GM18870 (cell line): ENCODE results near the gene TMEM18.

Experiments
- ATAC-seq: cut with Tn5 transposase; IDR thresholded peaks from one replicate; pipeline ENCODE4 v1.9.1; 2021; ENCODE audit warnings: moderate library complexity; ENCODE audit not compliant: unreplicated experiment

Gene TMEM18

GRCh38 chr2:673615-674320, 3.4 kb downstream of the TMEM18 start:
- no peak for ATAC-seq

DNA sequence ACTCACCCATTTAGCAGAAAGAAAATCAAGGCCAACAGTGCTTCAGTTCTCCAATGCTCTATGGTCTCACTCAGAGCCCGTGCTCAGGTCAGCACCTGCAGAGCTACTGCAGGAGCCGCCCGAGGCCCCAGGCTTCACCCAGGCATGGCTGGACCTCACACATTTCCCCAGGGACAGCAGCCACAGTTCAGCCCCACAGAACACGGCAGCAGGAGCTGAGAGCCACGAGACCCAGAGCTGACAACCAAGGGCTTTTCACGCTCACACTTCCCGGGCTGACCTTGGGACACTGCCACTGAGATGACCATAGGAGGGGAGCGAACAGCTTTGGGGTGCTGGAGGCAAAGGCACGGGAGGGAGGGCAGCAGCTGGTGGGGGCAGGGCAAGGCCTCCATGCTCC, 4.2 kb downstream of the TMEM18 start:
- ATAC-seq, result no peak

- no peak for ATAC-seq
Observed at GRCh38 chr2:672606-672905, 4.7 kb downstream of the TMEM18 start.

GRCh38 chr2:671787-672605, 5.2 kb downstream of the TMEM18 start:
- ATAC-seq, result no peak

DNA sequence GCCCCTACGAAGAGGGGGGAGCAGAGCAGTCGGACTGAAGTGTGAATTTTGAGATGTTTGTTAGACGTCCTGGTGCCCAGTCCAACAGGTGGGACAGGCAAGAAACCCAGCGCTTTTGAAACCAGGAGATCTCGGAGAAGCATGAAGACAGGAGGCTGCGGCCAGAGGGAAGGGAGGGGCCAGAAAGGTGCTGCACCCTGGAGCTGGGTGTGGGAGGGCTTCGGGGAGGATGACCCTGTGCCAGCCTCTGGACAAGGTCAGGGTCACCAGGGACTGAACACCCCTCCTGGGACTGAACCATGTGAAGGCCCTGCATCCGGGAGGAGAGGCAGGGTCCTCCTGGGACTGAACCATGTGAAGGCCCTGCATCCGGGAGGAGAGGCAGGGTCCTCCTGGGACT, 6.1 kb downstream of the TMEM18 start:
- ATAC-seq, result no peak

GRCh38 chr2:670637-671036, 6.6 kb downstream of the TMEM18 start:
- no peak for ATAC-seq

- no peak for ATAC-seq
Observed at GRCh38 chr2:669323-669722, 7.9 kb downstream of the TMEM18 start.

DNA sequence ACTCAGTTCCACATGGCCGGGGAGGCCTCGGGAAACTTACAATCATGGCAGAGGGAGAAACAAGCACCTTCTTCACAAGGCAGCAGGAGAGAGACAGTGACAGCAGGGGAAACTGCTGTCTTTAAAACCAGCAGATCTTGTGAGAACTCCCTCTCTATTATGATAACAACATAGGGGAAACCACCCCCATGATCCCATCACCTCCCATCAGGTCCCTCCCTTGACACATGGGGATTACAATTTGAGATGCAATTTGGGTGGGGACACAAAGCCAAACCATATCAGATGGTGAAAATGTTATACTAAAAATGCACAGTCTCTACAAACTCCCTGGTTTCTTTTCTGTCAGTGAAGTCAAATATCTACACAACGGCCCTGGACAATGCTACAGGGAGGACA, 9.2 kb downstream of the TMEM18 start:
- ATAC-seq, result no peak

DNA sequence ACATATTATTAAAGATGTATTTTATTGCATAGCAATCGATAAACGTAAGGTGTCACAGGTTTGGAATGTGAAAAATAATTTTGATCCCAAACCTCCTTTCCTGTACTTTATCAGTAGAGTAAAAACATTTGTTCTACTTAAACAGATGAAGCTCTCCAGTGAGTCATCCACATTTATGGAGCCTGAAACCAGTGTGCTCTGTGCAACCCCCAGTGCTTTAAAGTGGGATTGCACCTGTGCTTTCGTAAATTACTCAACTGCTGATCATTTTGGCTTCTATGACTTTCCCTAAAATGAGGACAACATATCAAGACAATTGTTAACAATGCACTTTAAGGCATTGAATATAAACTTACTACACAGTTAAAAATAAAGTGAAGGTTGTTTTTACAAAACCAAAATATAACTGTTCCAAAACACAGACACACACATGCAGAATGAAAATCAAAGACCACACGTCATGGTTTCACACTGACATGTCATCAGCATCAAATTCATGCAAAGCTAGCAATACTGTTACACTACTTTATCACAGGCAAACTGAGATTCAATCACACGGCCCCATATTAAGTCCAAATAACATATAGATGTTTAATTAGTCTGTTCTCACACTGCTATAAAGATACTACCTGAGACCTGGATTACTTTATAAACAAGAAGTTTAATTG, 9.7 kb downstream of the TMEM18 start:
- no peak for ATAC-seq

DNA sequence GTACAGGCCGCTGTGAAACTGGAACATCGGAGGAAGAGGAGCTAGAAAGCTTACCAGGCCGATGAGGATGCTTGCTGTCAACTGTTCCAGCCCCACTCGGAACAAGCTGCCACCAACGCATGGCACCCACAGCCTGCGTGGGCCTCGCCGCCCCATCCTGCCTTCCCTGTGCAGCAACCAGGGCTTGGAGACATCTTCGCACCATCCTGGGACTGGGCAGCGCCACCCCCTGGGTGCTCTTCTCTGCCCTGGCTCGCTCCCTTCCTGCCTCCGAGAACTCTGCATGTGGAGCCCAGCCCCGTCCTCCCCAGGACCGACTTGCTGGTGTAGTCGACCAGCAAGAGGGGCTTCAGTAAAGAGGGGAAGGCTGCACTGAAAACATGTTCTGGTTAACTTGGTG, 10.8 kb downstream of the TMEM18 start:
- ATAC-seq, result no peak

DNA sequence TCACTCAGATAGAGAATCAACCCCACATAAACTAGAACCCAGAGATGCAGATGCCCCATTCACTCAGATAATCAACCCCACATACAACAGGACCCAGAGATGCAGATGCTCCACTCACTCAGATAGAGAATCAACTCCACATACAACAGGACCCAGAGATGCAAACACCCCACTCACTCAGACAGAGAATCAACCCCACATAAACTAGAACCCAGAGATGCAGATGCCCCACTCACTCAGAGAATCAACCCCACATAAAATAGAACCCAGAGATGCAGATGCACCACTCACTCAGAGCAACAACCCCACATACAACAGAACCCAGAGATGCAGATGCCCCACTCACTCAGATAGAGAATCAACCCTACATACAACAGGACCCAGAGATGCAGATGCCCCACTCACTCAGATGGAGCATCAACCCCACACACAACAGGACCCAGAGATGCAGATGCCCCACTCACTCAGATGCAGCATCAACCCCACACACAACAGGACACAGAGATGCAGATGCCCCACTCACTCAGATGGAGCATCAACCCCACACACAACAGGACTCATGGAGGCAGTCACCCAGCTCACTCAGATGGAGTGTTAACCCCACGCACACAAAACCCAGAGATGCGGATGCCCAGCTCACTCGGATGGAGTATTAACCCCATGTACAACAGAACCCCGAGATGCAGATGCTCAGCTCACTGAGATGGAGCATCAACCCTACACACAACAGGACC, 11.7 kb downstream of the TMEM18 start:
- ATAC-seq, result no peak

DNA sequence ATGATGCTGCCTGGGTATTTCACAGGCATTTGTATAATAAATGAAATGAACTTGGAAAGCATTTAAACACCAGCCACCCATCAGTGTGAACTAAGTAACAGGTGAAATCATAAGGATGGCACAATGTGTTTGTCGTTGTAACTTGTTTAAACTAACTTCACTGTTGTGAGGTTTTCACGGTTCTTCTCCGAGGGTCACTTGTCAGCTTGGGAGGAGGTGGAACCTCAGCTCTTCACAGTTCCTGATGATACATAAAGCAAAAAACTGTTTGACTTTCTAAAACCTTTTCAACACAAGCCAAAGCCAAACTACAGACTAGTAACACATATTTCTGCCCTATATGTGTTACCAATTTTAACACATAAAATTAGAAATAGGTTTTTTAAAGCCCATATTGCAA, 13.1 kb downstream of the TMEM18 start:
- ATAC-seq, result no peak

GRCh38 chr2:663221-663620, 14.0 kb downstream of the TMEM18 start:
- ATAC-seq, result no peak

- no peak for ATAC-seq
Observed at GRCh38 chr2:661360-661635, 15.9 kb downstream of the TMEM18 start.

- ATAC-seq, result no peak
Observed at GRCh38 chr2:660586-661359, 16.4 kb downstream of the TMEM18 start.

GRCh38 chr2:660029-660428, 17.2 kb downstream of the TMEM18 start:
- ATAC-seq, result no peak

DNA sequence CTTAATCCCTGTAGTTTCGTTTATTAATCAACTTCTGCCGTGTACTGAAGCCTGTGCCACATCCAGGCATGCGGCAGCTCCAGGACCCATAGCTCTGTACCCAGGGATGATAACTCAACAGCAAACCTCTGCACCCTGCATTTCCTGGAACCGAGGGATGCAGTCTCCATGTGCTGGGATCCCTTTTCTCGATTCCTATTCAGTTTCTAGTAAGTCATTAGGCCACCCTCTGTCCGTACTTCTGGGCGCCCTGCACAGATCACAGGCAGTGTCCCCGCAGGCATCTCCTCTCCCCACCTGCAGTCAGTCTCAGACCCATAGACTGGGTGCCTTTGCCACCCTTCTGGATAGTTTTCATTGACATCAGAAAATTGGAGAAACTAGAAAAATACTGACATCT, 18.8 kb downstream of the TMEM18 start:
- ATAC-seq, result no peak

DNA sequence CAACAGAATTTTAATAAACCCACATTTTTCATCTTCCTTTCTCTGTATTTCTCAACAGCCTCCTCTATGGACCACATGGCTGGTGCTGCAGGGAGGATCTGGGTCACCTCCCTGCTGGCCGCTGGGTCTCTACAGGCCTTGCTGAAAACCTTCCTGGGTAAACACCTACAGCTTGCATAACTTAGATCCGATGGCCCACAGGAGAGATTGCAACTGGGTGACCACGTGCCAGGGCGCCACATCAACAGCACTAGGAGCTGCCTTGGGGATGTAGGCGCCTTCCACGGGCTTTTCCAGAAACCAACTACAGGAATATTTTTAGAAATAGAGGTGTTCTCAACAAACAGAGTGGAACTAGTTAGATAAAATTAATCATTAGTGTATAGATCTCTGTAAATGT, 19.4 kb downstream of the TMEM18 start:
- ATAC-seq, result no peak

GRCh38 chr2:656676-657075, 20.5 kb downstream of the TMEM18 start:
- no peak for ATAC-seq

- no peak for ATAC-seq
Observed at GRCh38 chr2:655626-656025, 21.6 kb downstream of the TMEM18 start.

GRCh38 chr2:654896-655295, 22.3 kb downstream of the TMEM18 start:
- ATAC-seq, result no peak
